ENCODE data around the gene SEC16A.

The SEC16A gene

DNA sequence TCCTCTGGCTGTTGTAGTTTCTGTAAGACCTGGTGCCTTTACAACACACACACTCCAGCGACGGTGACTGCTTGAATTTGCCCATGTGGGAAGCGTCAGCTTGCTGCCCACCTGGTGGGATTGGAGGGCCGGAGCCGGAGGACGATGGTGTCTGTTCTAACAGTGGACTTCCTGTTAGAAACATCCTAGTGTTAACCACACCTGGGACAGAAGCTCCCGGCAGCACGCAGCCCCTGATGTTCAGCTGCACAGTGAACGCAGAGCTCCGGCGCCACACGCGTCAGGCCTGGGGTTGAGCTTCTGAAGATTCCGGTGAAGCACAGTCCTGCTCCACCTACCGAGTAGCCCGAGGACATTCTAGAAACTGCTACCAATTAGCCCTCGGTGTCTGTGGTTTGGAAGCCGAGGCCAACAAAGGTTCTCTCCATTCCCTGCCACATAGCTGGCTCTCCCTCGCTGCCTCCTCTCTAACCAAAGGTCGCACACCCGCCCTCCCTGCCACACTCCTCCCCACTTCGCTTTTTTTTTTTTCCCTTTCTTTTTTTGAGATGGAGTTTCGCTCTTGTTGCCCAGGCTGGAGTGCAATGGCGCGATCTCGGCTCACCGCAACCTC is 58.0 kb downstream of the SEC16A start:
- DNase-seq (ENCODE audit: low read depth in 1 of 2, low spot score in 1 of 2), result no peak
- no peaks in the 10 kb centered on the region for H3K27me3 ChIP-seq (ENCODE audit: insufficient read depth, poor library complexity, severe bottlenecking)
- no peak for TF ChIP-seq POLR2AphosphoS5 (IDR thresholded peaks at IDR 0.05; ENCODE audit: low read depth)
- TF ChIP-seq, protein P1, sequence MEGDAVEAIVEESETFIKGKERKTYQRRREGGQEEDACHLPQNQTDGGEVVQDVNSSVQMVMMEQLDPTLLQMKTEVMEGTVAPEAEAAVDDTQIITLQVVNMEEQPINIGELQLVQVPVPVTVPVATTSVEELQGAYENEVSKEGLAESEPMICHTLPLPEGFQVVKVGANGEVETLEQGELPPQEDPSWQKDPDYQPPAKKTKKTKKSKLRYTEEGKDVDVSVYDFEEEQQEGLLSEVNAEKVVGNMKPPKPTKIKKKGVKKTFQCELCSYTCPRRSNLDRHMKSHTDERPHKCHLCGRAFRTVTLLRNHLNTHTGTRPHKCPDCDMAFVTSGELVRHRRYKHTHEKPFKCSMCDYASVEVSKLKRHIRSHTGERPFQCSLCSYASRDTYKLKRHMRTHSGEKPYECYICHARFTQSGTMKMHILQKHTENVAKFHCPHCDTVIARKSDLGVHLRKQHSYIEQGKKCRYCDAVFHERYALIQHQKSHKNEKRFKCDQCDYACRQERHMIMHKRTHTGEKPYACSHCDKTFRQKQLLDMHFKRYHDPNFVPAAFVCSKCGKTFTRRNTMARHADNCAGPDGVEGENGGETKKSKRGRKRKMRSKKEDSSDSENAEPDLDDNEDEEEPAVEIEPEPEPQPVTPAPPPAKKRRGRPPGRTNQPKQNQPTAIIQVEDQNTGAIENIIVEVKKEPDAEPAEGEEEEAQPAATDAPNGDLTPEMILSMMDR (IDR thresholded peaks at IDR 0.05; ENCODE audit: insufficient read depth, low read length), result no peak
- no peak for TF ChIP-seq SPI1 (IDR thresholded peaks at IDR 0.05; ENCODE audit: borderline replicate concordance, low read depth)
- TF ChIP-seq, protein P2, sequence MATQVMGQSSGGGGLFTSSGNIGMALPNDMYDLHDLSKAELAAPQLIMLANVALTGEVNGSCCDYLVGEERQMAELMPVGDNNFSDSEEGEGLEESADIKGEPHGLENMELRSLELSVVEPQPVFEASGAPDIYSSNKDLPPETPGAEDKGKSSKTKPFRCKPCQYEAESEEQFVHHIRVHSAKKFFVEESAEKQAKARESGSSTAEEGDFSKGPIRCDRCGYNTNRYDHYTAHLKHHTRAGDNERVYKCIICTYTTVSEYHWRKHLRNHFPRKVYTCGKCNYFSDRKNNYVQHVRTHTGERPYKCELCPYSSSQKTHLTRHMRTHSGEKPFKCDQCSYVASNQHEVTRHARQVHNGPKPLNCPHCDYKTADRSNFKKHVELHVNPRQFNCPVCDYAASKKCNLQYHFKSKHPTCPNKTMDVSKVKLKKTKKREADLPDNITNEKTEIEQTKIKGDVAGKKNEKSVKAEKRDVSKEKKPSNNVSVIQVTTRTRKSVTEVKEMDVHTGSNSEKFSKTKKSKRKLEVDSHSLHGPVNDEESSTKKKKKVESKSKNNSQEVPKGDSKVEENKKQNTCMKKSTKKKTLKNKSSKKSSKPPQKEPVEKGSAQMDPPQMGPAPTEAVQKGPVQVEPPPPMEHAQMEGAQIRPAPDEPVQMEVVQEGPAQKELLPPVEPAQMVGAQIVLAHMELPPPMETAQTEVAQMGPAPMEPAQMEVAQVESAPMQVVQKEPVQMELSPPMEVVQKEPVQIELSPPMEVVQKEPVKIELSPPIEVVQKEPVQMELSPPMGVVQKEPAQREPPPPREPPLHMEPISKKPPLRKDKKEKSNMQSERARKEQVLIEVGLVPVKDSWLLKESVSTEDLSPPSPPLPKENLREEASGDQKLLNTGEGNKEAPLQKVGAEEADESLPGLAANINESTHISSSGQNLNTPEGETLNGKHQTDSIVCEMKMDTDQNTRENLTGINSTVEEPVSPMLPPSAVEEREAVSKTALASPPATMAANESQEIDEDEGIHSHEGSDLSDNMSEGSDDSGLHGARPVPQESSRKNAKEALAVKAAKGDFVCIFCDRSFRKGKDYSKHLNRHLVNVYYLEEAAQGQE (IDR thresholded peaks at IDR 0.05; ENCODE audit: insufficient replicate concordance, low read depth), result no peak
- TF ChIP-seq GABPA (IDR thresholded peaks at IDR 0.05; ENCODE audit: low read depth), result no peak
- no peak overlapping the region for H3K4me3 ChIP-seq (replicated peaks; ENCODE audit: insufficient read depth, low read length)
- no peak overlapping the region for H3K27ac ChIP-seq (replicated peaks)

DNA sequence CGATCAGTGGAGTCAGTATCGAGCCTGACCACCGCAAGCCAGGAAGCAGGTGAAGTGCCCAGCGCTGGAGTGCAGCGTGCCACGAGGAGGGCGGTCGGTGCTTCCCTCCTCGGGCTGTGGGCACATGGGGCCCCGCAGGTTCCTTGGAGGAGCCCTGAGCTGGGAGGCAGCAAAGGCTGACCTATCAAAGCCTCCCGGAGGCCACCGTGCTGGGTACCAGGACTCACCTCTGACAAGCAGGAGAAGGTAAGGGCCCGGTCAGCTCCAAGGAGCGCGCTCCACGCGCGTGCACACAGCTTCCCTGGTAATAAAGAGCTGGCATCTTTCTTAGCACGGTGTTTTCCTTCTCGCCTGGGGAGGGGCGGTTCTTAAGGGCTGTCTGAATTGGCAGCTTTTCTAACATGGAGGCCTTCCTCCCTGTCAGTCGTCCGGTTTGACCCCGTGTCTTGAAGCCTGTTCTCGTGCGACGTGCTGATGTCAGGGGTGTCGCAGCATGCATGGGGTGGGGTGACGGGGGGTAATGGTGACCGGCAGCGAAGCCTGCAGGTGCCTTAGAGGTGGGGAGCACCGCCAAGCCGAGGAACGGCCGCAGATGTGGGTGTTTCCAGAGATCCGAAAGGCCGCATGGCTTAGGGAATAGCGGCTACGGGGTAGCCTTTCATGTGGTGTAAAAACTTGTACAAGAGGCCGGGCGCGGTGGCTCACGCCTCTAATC is 59.3 kb downstream of the SEC16A start:
- TF ChIP-seq SPI1 (IDR thresholded peaks at IDR 0.05; ENCODE audit: borderline replicate concordance, low read depth) (no peak), GABPA (IDR thresholded peaks at IDR 0.05; ENCODE audit: low read depth) (no peak), POLR2AphosphoS5 (IDR thresholded peaks at IDR 0.05; ENCODE audit: low read depth) (0 out of 2 replicates have a peak, but pooled peaks have one; percentile 6)
- TF ChIP-seq, protein P1 (IDR thresholded peaks at IDR 0.05; ENCODE audit: insufficient read depth, low read length), result no peak
- TF ChIP-seq, protein P2 (IDR thresholded peaks at IDR 0.05; ENCODE audit: insufficient replicate concordance, low read depth), result no peak
- H3K27me3 ChIP-seq (ENCODE audit: insufficient read depth, poor library complexity, severe bottlenecking), result no peaks in the 10 kb centered on the region
- no peak overlapping the region for H3K27ac ChIP-seq (replicated peaks)
- H3K4me3 ChIP-seq (replicated peaks; ENCODE audit: insufficient read depth, low read length), result no peak overlapping the region
- DNase-seq (ENCODE audit: low read depth in 1 of 2, low spot score in 1 of 2), result no peak

DNA sequence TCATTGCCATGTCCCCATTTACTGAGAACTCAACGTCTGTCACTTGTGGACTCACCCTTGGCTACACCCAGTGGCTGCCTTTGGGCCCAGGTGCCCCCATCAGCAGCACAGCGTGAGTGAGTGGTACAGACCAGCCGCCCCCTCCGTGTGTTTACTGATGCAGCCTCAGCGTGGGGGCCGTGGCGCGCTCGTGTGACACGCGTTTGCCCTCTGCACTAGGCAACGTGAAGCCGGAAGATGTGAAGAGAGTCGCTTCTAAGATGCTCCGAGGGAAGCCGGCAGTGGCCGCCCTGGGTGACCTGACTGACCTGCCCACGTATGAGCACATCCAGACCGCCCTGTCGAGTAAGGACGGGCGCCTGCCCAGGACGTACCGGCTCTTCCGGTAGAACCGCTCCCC is 60.0 kb downstream of the SEC16A start:
- TF ChIP-seq SPI1 (IDR thresholded peaks at IDR 0.05; ENCODE audit: borderline replicate concordance, low read depth), result no peak
- no peak for TF ChIP-seq GABPA (IDR thresholded peaks at IDR 0.05; ENCODE audit: low read depth)
- no peak for TF ChIP-seq POLR2AphosphoS5 (IDR thresholded peaks at IDR 0.05; ENCODE audit: low read depth)
- TF ChIP-seq, protein P1 (IDR thresholded peaks at IDR 0.05; ENCODE audit: insufficient read depth, low read length), result no peak
- TF ChIP-seq, protein P2 (IDR thresholded peaks at IDR 0.05; ENCODE audit: insufficient replicate concordance, low read depth), result no peak
- no peak for DNase-seq (ENCODE audit: low read depth in 1 of 2, low spot score in 1 of 2)
- no peaks in the 10 kb centered on the region for H3K27me3 ChIP-seq (ENCODE audit: insufficient read depth, poor library complexity, severe bottlenecking)
- H3K4me3 ChIP-seq (replicated peaks; ENCODE audit: insufficient read depth, low read length), result no peak overlapping the region
- no peak overlapping the region for H3K27ac ChIP-seq (replicated peaks)
